GM12874 (cell line): ENCODE measurements around the gene CDHR2.

Experiments
- TF ChIP-seq, protein P1 (sequence below): IDR thresholded peaks from 2 replicates; pipeline ENCODE4 v1.5.1; 2011; ENCODE audit warnings: low read depth, mild to moderate bottlenecking, control low read depth, low read length, moderate library complexity; ENCODE audit not compliant: insufficient read depth

The CDHR2 gene

DNA sequence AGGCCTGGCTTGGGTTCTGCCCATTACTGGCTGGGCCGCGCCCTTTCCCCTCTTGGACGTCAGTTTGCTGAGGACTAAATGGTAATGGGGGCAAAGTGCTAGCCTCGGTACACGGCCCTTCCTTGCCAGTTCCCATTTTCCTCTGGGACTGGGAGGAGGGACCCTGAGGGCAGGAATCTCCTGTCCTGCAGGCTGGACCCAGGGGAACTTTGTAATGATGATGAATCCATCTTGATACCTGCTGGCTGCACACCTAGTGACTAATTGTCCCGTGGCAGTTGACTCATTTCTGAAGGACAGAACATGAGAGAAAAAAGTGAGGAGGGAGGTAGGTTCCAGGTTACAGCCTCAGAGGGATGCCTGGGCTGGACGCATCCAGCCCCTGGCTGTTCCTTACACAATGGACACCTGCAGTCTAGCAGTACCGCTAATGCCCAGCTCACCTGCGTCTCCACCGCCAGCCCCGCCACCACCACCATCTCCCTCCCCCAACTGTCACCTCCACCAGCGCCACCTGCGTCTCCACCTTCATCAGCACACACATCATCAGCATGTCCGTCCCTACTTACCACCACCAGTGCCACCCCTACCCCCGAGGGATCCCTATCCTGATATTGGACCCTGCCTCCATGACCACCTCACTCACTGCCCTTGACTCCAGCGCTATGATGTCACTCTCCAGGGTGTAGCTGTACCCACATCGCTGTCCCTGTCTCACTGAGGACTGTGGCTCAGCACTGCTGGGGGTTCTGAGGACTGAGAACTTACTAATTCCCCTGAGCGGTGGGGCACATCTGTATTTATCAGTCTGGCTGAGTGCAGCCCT lies 4.3 kb downstream of the CDHR2 start:
- TF ChIP-seq, protein P1, sequence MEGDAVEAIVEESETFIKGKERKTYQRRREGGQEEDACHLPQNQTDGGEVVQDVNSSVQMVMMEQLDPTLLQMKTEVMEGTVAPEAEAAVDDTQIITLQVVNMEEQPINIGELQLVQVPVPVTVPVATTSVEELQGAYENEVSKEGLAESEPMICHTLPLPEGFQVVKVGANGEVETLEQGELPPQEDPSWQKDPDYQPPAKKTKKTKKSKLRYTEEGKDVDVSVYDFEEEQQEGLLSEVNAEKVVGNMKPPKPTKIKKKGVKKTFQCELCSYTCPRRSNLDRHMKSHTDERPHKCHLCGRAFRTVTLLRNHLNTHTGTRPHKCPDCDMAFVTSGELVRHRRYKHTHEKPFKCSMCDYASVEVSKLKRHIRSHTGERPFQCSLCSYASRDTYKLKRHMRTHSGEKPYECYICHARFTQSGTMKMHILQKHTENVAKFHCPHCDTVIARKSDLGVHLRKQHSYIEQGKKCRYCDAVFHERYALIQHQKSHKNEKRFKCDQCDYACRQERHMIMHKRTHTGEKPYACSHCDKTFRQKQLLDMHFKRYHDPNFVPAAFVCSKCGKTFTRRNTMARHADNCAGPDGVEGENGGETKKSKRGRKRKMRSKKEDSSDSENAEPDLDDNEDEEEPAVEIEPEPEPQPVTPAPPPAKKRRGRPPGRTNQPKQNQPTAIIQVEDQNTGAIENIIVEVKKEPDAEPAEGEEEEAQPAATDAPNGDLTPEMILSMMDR, result no peak

DNA sequence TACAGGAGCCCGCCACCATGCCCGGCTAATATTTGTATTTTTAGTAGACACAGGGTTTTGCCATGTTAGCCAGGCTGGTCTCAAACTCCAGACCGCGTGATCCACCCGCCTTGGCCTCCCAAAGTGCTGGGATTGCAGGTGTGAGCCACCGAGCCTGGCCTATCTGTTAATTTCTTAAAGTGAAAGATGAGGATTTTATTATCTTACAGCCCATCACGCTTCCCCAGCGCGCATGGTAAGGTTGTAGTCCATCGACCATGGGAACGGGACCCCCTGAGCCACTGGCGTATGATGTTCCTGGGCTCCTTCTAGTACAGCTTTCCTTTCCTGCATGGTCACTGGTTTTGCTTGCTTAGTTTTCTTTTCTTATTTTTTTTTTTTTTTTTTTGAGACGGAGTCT lies 8.7 kb downstream of the CDHR2 start:
- TF ChIP-seq, protein P1, result no peak

DNA sequence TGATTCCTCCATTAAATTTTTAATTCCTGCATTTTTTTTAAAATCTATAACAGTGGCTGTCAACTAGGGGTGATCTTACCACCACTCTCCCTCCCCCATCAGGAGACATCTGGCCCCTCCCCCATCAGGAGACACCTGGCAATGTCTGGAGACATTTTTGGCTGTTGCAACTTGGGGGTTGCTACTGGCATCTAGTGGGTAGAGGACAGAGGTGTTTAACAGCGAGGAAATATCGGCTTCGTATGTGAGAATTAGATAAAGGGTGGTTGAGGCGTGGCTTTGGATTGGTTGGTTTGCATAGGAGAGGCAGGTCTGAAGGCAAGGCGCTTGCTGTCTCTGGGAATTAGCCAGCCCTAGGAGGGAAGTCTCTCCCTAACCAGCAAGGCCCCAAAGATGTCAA lies 10.5 kb downstream of the CDHR2 start:
- TF ChIP-seq, protein P1, result no peak

DNA sequence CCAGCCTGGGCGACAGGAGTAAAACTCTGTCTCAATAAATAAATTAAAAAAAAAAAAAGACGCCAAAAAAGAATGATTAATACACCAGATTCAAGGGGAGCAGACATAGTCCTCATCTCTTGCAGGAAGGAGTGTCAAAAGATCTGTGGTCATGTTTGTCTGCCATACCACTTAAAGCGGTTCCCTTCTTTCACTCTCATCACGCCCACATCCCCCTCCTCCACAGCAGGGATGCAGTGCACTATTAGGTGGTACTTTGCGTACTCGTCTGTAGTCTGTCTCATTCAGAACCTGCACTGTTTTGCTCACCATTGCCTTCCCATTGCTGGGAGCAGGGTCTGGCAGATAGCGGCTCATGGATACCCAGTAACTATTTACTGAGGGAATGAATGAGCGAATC lies 11.2 kb downstream of the CDHR2 start:
- TF ChIP-seq, protein P1, result no peak

DNA sequence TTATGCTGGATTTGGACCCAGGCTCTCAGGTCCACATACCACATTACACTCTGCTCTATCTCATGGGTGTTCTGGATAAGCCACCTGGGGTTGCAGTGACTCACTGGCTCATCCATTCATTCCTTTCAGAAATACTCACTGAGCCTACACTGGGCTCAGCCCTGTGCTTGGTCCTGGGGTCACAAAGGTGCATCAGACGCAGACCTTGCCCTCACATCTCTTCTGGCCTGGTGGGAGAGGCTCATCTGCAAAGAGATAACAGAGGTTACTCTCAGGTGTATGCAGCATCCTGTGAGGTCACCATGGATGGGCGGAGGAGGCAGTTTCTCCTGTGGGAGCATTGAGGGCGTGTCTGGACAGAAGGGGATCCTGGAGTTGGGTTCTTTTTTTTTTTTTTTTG lies 12.1 kb downstream of the CDHR2 start:
- TF ChIP-seq, protein P1, result no peak

DNA sequence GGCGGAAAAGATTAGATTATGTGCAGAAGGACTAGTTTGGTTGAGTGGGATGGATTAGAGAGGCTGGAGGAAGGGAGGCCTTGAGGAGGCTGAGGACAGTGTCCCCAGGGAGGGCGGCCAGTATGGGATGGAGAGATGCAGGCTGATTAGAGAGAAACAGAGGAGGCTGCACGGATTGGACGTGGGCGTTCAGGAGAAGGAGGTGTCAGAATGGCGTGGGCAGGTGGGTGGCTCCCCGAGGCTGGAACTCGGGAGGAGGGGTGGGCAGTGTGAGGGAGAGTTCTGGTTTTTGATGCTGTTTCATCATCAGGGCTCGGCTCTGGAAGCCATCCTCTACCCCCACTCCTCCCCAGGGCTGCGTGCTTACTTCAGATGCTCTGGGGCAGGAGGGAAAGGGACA lies 13.0 kb downstream of the CDHR2 start:
- TF ChIP-seq, protein P1, result no peak

DNA sequence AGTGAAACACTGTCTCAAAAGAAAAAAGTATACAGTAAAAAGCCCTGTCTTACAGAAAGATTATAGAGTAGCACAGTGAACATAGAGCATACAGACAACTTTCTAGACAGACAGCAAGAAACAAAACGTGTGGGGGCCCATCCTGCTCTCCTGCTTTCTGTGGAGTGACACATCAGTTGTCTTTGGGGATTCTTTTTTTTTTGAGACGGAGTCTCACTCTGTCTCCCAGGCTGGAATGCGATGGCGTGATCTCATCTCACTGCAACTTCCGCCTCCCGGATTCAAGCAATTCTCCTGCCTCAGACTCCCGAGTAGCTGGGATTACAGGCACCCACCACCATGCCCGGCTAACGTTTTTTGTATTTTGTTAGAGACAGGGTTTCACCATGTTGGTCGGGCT lies 14.9 kb downstream of the CDHR2 start:
- TF ChIP-seq, protein P1, result no peak
